Hepatocyte (in vitro differentiated cells): ENCODE data around the gene KCNK3.

ENCODE experiments used
- CTCF ChIP-seq: fragments of 200-600 bp; sonication (generic); IDR thresholded peaks from 2 replicates; pipeline ENCODE4 v1.5.1; 2016; ENCODE audit warnings: antibody characterized with exemption, mild to moderate bottlenecking; ENCODE audit not compliant: poor library complexity
- EZH2 ChIP-seq: fragments of 200-600 bp; sonication (generic); IDR thresholded peaks from 2 replicates; pipeline ENCODE4 v1.6.1; 2016; ENCODE audit warnings: antibody characterized with exemption, mild to moderate bottlenecking, borderline replicate concordance
- EZH2phosphoT487 ChIP-seq: fragments of 200-600 bp; sonication (generic); IDR thresholded peaks from one replicate; pipeline ENCODE4 v1.6.1; 2018; ENCODE audit warnings: antibody characterized with exemption, mild to moderate bottlenecking, low read depth, moderate library complexity; ENCODE audit not compliant: unreplicated experiment, severe bottlenecking

GRCh38 chr2:26697425-26697824 is 4.9 kb downstream of the KCNK3 start:
- TF ChIP-seq CTCF = no peak
- no peak for TF ChIP-seq EZH2phosphoT487
- TF ChIP-seq EZH2 = no peak
